Neutrophil (primary cell): Measurements from ENCODE around the gene ADCK2.
"Not testable (repeated sequence)": the region's sequence is repeated elsewhere in the genome, so short reads cannot be mapped to it uniquely, and the experiment has no call there.

Experiments used
- H3K27ac ChIP-seq: fragments of 200-600 bp; sonication (generic); 2 replicates; pipeline ENCODE4 v1.5.1; 2016; ENCODE audit warnings: mild to moderate bottlenecking, moderate library complexity
- H3K27me3 ChIP-seq: fragments of 200-600 bp; sonication (generic); 2 replicates; pipeline ENCODE4 v1.6.0; 2016; ENCODE audit warnings: mild to moderate bottlenecking
- H3K36me3 ChIP-seq: fragments of 200-600 bp; sonication (generic); 2 replicates; pipeline ENCODE4 v1.5.1; 2017
- H3K4me1 ChIP-seq, 2 experiments: fragments of 200-600 bp in 1 of 2; sonication (generic) in 1 of 2; 1 replicate in 1 of 2; 2 replicates in 1 of 2; pipeline versions ENCODE4 v1.5.1 to v1.6.1; 2013 to 2016; ENCODE audit warnings: low read depth in 1 of 2, low read length in 1 of 2, mild to moderate bottlenecking in 1 of 2, moderate library complexity in 1 of 2; ENCODE audit not compliant: control insufficient read depth in 1 of 2, insufficient read depth in 1 of 2
- H3K4me3 ChIP-seq, 2 experiments: fragments of 200-600 bp in 1 of 2; sonication (generic) in 1 of 2; 1 replicate in 1 of 2; 2 replicates in 1 of 2; pipeline ENCODE4 v1.5.1; 2013 to 2016; ENCODE audit warnings: low read depth in 1 of 2, low read length in 1 of 2, mild to moderate bottlenecking in 1 of 2, moderate library complexity in 1 of 2
- H3K9me3 ChIP-seq: fragments of 200-600 bp; sonication (generic); 2 replicates; pipeline ENCODE4 v1.5.1; 2016
- CTCF ChIP-seq: fragments of 200-600 bp; sonication (generic); IDR thresholded peaks from 2 replicates; pipeline ENCODE4 v1.5.1; 2016; ENCODE audit warnings: antibody characterized with exemption

The ADCK2 gene

GRCh38 chr7:140689199-140690152 is 16.7 kb downstream of the ADCK2 start:
- no peaks in the 10 kb centered on the region for H3K9me3 ChIP-seq
- H3K4me3 ChIP-seq = no peak overlapping the region
- H3K4me1 ChIP-seq = peaks cover 6 to 8% of the 10 kb centered on the region in 2 experiments
- H3K27ac ChIP-seq = no peak overlapping the region
- H3K27me3 ChIP-seq = no peaks in the 10 kb centered on the region
- peaks cover 24% of the 10 kb centered on the region for H3K36me3 ChIP-seq
- no peak for TF ChIP-seq CTCF

- Histone ChIP-seq H3K27me3 (no peaks in the 10 kb centered on the region), H3K27ac (no peak overlapping the region), H3K4me3 (no peak overlapping the region), H3K4me1 (peaks cover 14% of the 10 kb centered on the region in 2 experiments), H3K9me3 (no peaks in the 10 kb centered on the region), H3K36me3 (peaks cover 20% of the 10 kb centered on the region)
- no peak for TF ChIP-seq CTCF
These were observed 18.8 kb downstream of the ADCK2 start for GRCh38 chr7:140691376-140692045.

- not testable (repeated sequence) for H3K9me3 ChIP-seq, H3K27ac ChIP-seq, H3K36me3 ChIP-seq, H3K27me3 ChIP-seq, H3K4me3 ChIP-seq
- peaks cover 23% of the 10 kb centered on the region in 2 experiments for H3K4me1 ChIP-seq
These were observed 21.1 kb downstream of the ADCK2 start for GRCh38 chr7:140693849-140694248.

GRCh38 chr7:140694592-140694991 is 21.8 kb downstream of the ADCK2 start:
- H3K9me3 ChIP-seq = no peaks in the 10 kb centered on the region
- peaks cover 7% of the 10 kb centered on the region for H3K36me3 ChIP-seq
- H3K27ac ChIP-seq = no peak overlapping the region
- no peak overlapping the region for H3K4me3 ChIP-seq
- no peaks in the 10 kb centered on the region for H3K27me3 ChIP-seq
- peaks cover 23% of the 10 kb centered on the region in 2 experiments for H3K4me1 ChIP-seq
- TF ChIP-seq CTCF = no peak

- Histone ChIP-seq H3K9me3 (no peaks in the 10 kb centered on the region), H3K27ac (no peak overlapping the region), H3K4me1 (peaks cover 23% of the 10 kb centered on the region in 2 experiments), H3K4me3 (no peak overlapping the region), H3K27me3 (no peaks in the 10 kb centered on the region), H3K36me3 (no peaks in the 10 kb centered on the region)
- TF ChIP-seq CTCF = no peak
These were observed 22.6 kb downstream of the ADCK2 start for GRCh38 chr7:140695381-140695780.
